Thyroid gland (tissue), 4 donors: ENCODE results near the gene ITPRID2. TPM values are rescaled to one million over a fixed set of nuclear protein-coding genes. Genes with fewer than 3 reads are reported as not detected.
"Not testable (repeated sequence)": the region's sequence is repeated elsewhere in the genome, so short reads cannot be mapped to it uniquely, and the experiment has no call there.

Experiments
- DNase-seq, 2 donors: peaks; one replicate each; pipeline ENCODE4 v3.0.0-alpha.2; 2019
- H3K27ac ChIP-seq, 3 donors: fragments of 200-600 bp; sonication (generic); 1 replicate in 2 of 3; 2 replicates in 1 of 3; pipeline ENCODE4 v1.5.1; 2016 to 2019; ENCODE audit warnings: mild to moderate bottlenecking in 1 of 3, moderate library complexity in 1 of 3
- H3K27me3 ChIP-seq: fragments of 200-600 bp; sonication (generic); one replicate; pipeline ENCODE4 v1.5.1; 2019
- H3K36me3 ChIP-seq, 2 donors: fragments of 200-600 bp; sonication (generic); one replicate each; pipeline ENCODE4 v1.5.1; 2016 to 2019
- H3K4me1 ChIP-seq, 2 donors: fragments of 200-600 bp; sonication (generic); one replicate each; pipeline ENCODE4 v1.5.1; 2017 to 2019
- H3K4me3 ChIP-seq, 3 donors: fragments of 200-600 bp; sonication (generic); replicated peaks in 1 of 3; 1 replicate in 2 of 3; 2 replicates in 1 of 3; pipeline ENCODE4 v1.5.1; 2016; ENCODE audit warnings: mild to moderate bottlenecking in 1 of 3
- H3K9me3 ChIP-seq: fragments of 200-600 bp; sonication (generic); one replicate; pipeline ENCODE4 v1.5.1; 2017
- POLR2A ChIP-seq, 2 donors: fragments of 450-650 bp; IDR thresholded peaks; one replicate each; pipeline ENCODE4 v1.6.1; 2017; ENCODE audit warnings: antibody characterized with exemption in 2 of 2, mild to moderate bottlenecking in 2 of 2, moderate library complexity in 1 of 2
- WGBS, 2 donors: methylation state at CpG; one replicate each; pipeline ENCODE4 v1.1.5; 2017; 5-methylcytosine and 5-hydroxymethylcytosine counted together
- intact Hi-C: fragments of 100-400 bp; cut with DNase I; formaldehyde crosslinking; loops from one replicate; pipeline ENCODE4 v1.15.1; 2023
- total RNA-seq, 4 donors: library from RNA; depleted of rRNA; stranded (reverse); fragments of >200 nt; gene quantifications; one replicate each; pipeline ENCODE4 v1.2.3, GENCODE V29; 2016
- TF ChIP-seq, protein P1 (sequence below), 6 experiments: fragments of 200-600 bp in 3 of 6; fragments of 450-650 bp in 3 of 6; sonication (generic) in 3 of 6; IDR thresholded peaks; one replicate each; pipeline ENCODE4 v1.5.1; 2016 to 2019; ENCODE audit warnings: antibody characterized with exemption in 6 of 6, mild to moderate bottlenecking in 2 of 6, inconsistent platforms in 1 of 6, moderate library complexity in 1 of 6

ITPRID2 gene
- total RNA-seq, 4 donors from 2014 or later = 103 to 199 (median 143) TPM

GRCh38 chr2:181957668-181958067 lies 66.1 kb downstream of the ITPRID2 start:
- intact Hi-C loops = loop anchor here (10.0 kb wide), 1 partner anchor 213 kb away; no protein-coding TSS in a partner anchor
- no peak for TF ChIP-seq POLR2A (IDR thresholded peaks at IDR 0.05)
- TF ChIP-seq, protein P1, sequence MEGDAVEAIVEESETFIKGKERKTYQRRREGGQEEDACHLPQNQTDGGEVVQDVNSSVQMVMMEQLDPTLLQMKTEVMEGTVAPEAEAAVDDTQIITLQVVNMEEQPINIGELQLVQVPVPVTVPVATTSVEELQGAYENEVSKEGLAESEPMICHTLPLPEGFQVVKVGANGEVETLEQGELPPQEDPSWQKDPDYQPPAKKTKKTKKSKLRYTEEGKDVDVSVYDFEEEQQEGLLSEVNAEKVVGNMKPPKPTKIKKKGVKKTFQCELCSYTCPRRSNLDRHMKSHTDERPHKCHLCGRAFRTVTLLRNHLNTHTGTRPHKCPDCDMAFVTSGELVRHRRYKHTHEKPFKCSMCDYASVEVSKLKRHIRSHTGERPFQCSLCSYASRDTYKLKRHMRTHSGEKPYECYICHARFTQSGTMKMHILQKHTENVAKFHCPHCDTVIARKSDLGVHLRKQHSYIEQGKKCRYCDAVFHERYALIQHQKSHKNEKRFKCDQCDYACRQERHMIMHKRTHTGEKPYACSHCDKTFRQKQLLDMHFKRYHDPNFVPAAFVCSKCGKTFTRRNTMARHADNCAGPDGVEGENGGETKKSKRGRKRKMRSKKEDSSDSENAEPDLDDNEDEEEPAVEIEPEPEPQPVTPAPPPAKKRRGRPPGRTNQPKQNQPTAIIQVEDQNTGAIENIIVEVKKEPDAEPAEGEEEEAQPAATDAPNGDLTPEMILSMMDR (IDR thresholded peaks at IDR 0.05) = no peak

GRCh38 chr2:181958726-181959125 lies 67.2 kb downstream of the ITPRID2 start:
- H3K9me3 ChIP-seq = no peaks in the 10 kb centered on the region
- no peaks in the 10 kb centered on the region for H3K36me3 ChIP-seq
- H3K4me3 ChIP-seq = no peak overlapping the region
- intact Hi-C loops = loop anchor here (10.0 kb wide), 1 partner anchor 214 kb away; no protein-coding TSS in a partner anchor
- H3K4me1 ChIP-seq = no peaks in the 10 kb centered on the region
- no peak overlapping the region for H3K27ac ChIP-seq
- no peak for DNase-seq
- H3K27me3 ChIP-seq = no peaks in the 10 kb centered on the region
- 97 to 98% methylated on average over 1 of the region's 1 CpG for WGBS, 2 donors
- TF ChIP-seq POLR2A (IDR thresholded peaks at IDR 0.05) = no peak
- TF ChIP-seq, protein P1 (IDR thresholded peaks at IDR 0.05) = no peak

More at GRCh38 chr2:181957668-181958067, 66.1 kb downstream of the ITPRID2 start:
- no peak overlapping the region for H3K27ac ChIP-seq
- H3K27me3 ChIP-seq = no peaks in the 10 kb centered on the region
- WGBS, 2 donors = 86 to 89% methylated on average over 4 of the region's 4 CpGs
- no peaks in the 10 kb centered on the region for H3K36me3 ChIP-seq
- DNase-seq = no peak
- no peaks in the 10 kb centered on the region for H3K4me1 ChIP-seq
- no peak overlapping the region for H3K4me3 ChIP-seq
- H3K9me3 ChIP-seq = no peaks in the 10 kb centered on the region

- intact Hi-C loops = loop anchor here (10.0 kb wide), 1 partner anchor 215 kb away; no protein-coding TSS in a partner anchor
- no peak overlapping the region for H3K27ac ChIP-seq
- no peaks in the 10 kb centered on the region for H3K36me3 ChIP-seq
- H3K4me1 ChIP-seq = no peaks in the 10 kb centered on the region
- H3K9me3 ChIP-seq = no peaks in the 10 kb centered on the region
- H3K27me3 ChIP-seq = no peaks in the 10 kb centered on the region
- TF ChIP-seq POLR2A (IDR thresholded peaks at IDR 0.05) = no peak
- TF ChIP-seq, protein P1 (IDR thresholded peaks at IDR 0.05) = no peak
- DNase-seq = no peak
- H3K4me3 ChIP-seq = no peak overlapping the region
These were observed 68.0 kb downstream of the ITPRID2 start for GRCh38 chr2:181959508-181959907.

- H3K4me1 ChIP-seq, H3K36me3 ChIP-seq, intact Hi-C loops, H3K27me3 ChIP-seq, H3K9me3 ChIP-seq, H3K27ac ChIP-seq, H3K4me3 ChIP-seq, DNase-seq: not testable (repeated sequence)
- 94 to 99% methylated on average over 8 of the region's 8 CpGs for WGBS, 2 donors
These were observed 69.6 kb downstream of the ITPRID2 start for GRCh38 chr2:181961167-181961566.

DNA sequence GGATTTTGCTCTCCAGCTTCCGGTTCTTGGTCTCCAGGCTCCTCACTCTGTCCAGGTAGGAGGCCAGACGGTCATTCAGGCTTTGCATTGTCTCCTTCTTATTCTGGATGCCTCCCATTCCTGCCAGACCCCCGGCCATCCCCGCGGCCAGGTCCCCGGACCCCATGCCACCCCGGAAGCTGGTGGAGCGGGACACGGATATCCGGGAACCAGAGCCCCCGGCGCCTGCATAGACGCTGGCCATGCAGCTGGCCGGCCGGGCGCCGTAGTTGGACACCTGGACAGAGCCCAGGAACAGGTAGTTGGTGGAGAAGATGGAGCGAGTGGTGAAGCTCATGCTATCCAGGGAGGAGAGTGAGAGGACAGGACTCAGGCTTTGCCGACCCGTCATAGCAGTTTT lies 70.6 kb downstream of the ITPRID2 start:
- Histone ChIP-seq H3K27ac (no peak overlapping the region), H3K36me3 (no peaks in the 10 kb centered on the region), H3K4me1 (no peaks in the 10 kb centered on the region), H3K9me3 (no peaks in the 10 kb centered on the region), H3K4me3 (no peak overlapping the region), H3K27me3 (no peaks in the 10 kb centered on the region)
- TF ChIP-seq, protein P1 (IDR thresholded peaks at IDR 0.05) = no peak
- no peak for TF ChIP-seq POLR2A (IDR thresholded peaks at IDR 0.05)
- DNase-seq = no peak
- intact Hi-C loops = no loop called here
- WGBS, 2 donors = 97 to 98% methylated on average over 20 of the region's 20 CpGs
